ENCODE data around the gene MACROD2. TPM values are rescaled to one million over a fixed set of nuclear protein-coding genes. Genes with fewer than 3 reads are reported as not detected.

The MACROD2 gene
- total RNA-seq, 1 experiment from 2014 or later: 3.7 TPM

GRCh38 chr20:15319439-15319838 lies 1324.1 kb downstream of the MACROD2 start:
- ChIA-PET RAD21 (ENCODE audit: low non-redundant PET in 1 of 2, low total read pairs in 2 of 2, uncharacterized antibody in 2 of 2, unreplicated experiment in 2 of 2) (no interaction called here), POLR2A (no interaction called here), CTCF (no interaction called here)
- H4K20me1 ChIP-seq (ENCODE audit: insufficient read depth): no peaks in the 10 kb centered on the region
- H3K36me3 ChIP-seq (ENCODE audit: control insufficient read depth in 1 of 2, insufficient read depth in 2 of 2, low read length in 2 of 2): no peaks in the 10 kb centered on the region
- no peaks in the 10 kb centered on the region; a peak in 1 of 4 replicates for H3K9me3 ChIP-seq (ENCODE audit: control insufficient read depth in 1 of 2, insufficient read depth in 1 of 2, low read depth in 1 of 2, low read length in 2 of 2)
- H3K9ac ChIP-seq (ENCODE audit: low read length): no peak overlapping the region
- H3K4me3 ChIP-seq (replicated peaks in 1 of 2; ENCODE audit: low read depth in 1 of 2, low read length in 2 of 2): no peak overlapping the region
- no peaks in the 10 kb centered on the region for H3K27me3 ChIP-seq (ENCODE audit: insufficient read depth, low read length)
- no peaks in the 10 kb centered on the region for H3K9me2 ChIP-seq (ENCODE audit: insufficient read depth)
- no peak for DNase-seq (ENCODE audit: low read depth, low spot score)
- no peak overlapping the region for H3K27ac ChIP-seq (ENCODE audit: low read depth, low read length)
- no TSS peak for BruUV-seq (replicated peaks)
- H3K79me2 ChIP-seq (ENCODE audit: insufficient read depth, low read length): no peaks in the 10 kb centered on the region
- ATAC-seq: no peak
- no peak overlapping the region for H2AFZ ChIP-seq (ENCODE audit: low read depth, low read length, poor library complexity, severe bottlenecking)
- TF ChIP-seq SIN3A (IDR thresholded peaks at IDR 0.05; ENCODE audit: low read depth): no peak
- no peak for TF ChIP-seq SP1 (IDR thresholded peaks at IDR 0.05; ENCODE audit: low read depth)
- TF ChIP-seq FOSL1 (IDR thresholded peaks at IDR 0.05; ENCODE audit: low read depth): no peak
- TF ChIP-seq ZBTB33 (IDR thresholded peaks at IDR 0.05; ENCODE audit: extremely low read depth, insufficient replicate concordance, low read length): no peak
- no peak for TF ChIP-seq ZNF274 (IDR thresholded peaks at IDR 0.05; ENCODE audit: low read depth, low read length)
- no peak for TF ChIP-seq ATF3 (IDR thresholded peaks at IDR 0.05)
- TF ChIP-seq CEBPB (IDR thresholded peaks at IDR 0.05; ENCODE audit: low read depth): no peak
- TF ChIP-seq EZH2phosphoT487 (IDR thresholded peaks at IDR 0.05; ENCODE audit: borderline replicate concordance): no peak
- TF ChIP-seq RAD21 (IDR thresholded peaks at IDR 0.05; ENCODE audit: low read depth): no peak
- TF ChIP-seq POLR2AphosphoS5 (IDR thresholded peaks at IDR 0.05; ENCODE audit: low read depth, low read length): no peak
- TF ChIP-seq EZH2 (IDR thresholded peaks at IDR 0.05): no peak
- no peak for TF ChIP-seq TCF7L2 (IDR thresholded peaks at IDR 0.05; ENCODE audit: borderline replicate concordance, extremely low read depth, insufficient read depth, insufficient read length)
- no peak for TF ChIP-seq SRF (IDR thresholded peaks at IDR 0.05; ENCODE audit: low read depth)
- no peak for TF ChIP-seq CBX3 (IDR thresholded peaks at IDR 0.05; ENCODE audit: low read depth)
- no peak for TF ChIP-seq ZFX (IDR thresholded peaks at IDR 0.05)
- no peak for TF ChIP-seq JUND (IDR thresholded peaks at IDR 0.05)
- no peak for TF ChIP-seq MAX (IDR thresholded peaks at IDR 0.05)
- H3K4me1 ChIP-seq (ENCODE audit: control insufficient read depth in 1 of 2, insufficient read depth in 2 of 2, low read length in 2 of 2): no peaks in the 10 kb centered on the region
- intact Hi-C loops (cut with micrococcal nuclease): no loop called here
- no peak overlapping the region for H3K4me2 ChIP-seq (ENCODE audit: low read length)

Measured in HCT116 (cell line).